A204.1 (cell line): ENCODE measurements around the gene SPOUT1.
"Not testable (repeated sequence)": the region's sequence is repeated elsewhere in the genome, so short reads cannot be mapped to it uniquely, and the experiment has no call there.

Source experiments
- FAIRE-seq: peaks from 2 replicates; lab custom pipeline; 2012; peaks lifted over from hg19 to GRCh38; lab: Jason Lieb, UNC

Gene SPOUT1

GRCh38 chr9:128829477-128830251 lies at the start of gene SPOUT1:
Gene SPOUT1 (minus strand): TSS chr9:128829794. CDS start chr9:128829780, 14 bp downstream.
- peak; percentile 81 for FAIRE-seq

GRCh38 chr9:128877852-128878251 lies 48.3 kb upstream of the SPOUT1 start:
- no peak for FAIRE-seq

DNA sequence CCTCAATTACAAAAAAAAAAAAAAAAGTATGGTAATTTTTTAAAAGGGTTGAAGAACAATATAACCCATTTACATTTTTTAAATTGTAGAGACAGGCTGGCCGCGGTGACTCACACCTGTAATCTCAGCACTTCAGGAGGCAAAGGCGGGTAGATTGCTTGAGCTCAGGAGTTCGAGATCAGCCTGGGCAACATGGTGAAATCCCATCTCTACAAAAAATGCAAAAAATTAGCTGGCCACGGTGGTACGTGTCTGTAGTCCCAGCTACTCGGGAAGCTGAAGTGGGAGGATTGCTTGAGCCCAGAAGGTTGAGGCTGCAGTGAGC lies 41.3 kb upstream of the SPOUT1 start:
- not testable (repeated sequence) for FAIRE-seq

GRCh38 chr9:128870128-128870940 lies 40.7 kb upstream of the SPOUT1 start:
- no peak for FAIRE-seq

GRCh38 chr9:128863647-128864046 lies 34.1 kb upstream of the SPOUT1 start:
- no peak for FAIRE-seq

- FAIRE-seq = no peak
Observed at GRCh38 chr9:128862401-128862851, 32.8 kb upstream of the SPOUT1 start.

GRCh38 chr9:128861501-128861900 lies 31.9 kb upstream of the SPOUT1 start:
- no peak for FAIRE-seq

GRCh38 chr9:128860937-128861336 lies 31.3 kb upstream of the SPOUT1 start:
- FAIRE-seq = no peak

GRCh38 chr9:128858476-128858875 lies 28.9 kb upstream of the SPOUT1 start:
- FAIRE-seq = not testable (repeated sequence)

GRCh38 chr9:128854454-128854853 lies 24.9 kb upstream of the SPOUT1 start:
- not testable (repeated sequence) for FAIRE-seq

DNA sequence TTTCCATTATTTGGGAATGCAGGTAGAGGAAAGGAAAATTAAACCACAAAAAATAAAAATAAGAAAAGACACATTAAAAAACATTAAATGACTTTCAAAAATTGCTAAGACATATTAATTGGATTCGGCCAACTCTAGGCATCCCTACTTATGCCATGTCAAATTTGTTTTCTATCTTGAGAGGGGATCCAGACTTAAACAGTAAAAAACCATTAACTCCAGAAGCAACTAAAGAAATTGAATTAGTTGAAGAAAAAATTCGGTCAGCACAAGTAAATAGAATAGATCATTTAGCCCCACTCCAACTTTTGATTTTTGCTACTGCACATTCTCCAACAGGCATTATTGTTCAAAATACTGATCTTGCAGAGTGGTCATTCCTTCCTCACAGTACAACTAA lies 23.1 kb upstream of the SPOUT1 start:
- not testable (repeated sequence) for FAIRE-seq

DNA sequence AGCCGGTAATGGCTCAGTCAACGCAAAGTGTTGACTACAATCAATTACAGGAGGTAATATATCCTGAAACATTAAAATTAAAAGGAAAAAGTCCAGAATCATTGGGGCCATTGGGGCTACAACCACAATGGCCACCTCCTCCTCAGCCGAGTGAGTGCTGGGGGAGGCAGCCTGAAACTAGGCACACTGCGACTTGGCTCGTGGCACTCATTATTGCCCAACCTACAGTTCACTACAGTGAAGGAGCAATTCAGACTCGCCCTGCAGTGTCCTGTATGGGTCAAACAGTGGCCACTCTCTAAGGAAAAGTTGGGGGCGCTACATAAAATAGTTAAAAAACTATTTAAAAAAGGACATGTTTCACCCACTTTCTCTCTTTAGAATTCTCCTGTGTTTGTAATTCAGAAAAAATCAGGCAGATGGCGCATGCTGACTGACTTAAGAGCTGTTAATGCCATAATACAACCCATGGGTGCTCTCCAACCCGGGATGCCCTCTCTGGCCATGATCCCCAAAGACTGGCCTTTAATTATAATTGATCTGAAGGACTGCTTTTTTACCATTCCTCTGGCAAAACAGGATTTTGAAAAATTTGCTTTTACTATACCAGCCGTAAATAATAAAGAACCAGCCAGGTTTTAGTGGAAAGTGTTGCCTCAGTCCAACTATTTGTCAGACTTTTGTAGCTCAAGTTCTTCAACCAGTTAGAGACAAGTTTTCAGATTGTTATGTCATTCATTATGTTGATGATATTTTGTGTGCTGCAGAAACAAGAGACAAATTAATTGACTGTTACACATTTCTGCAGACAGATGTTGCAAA lies 22.4 kb upstream of the SPOUT1 start:
- FAIRE-seq = peak; percentile 11

GRCh38 chr9:128851024-128851423 lies 21.4 kb upstream of the SPOUT1 start:
- not testable (repeated sequence) for FAIRE-seq

- FAIRE-seq = no peak
Observed at GRCh38 chr9:128847803-128848202, 18.2 kb upstream of the SPOUT1 start.

DNA sequence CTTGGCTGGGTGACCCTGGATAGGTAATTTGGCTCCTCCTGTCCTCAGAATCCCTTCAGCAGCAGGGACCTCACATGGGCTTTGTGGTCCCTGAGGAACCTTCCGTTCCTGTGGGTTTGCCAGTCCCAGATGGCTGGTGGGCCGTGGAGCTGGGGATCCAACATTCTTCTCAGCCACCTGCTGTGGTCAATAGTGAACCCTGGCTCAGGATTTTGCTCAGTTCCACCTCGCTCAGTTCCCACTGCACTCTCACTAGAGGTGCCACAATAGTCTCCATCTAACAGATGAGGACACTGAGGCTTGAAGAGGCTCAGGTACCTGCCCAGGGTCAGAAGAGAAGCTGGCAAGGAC lies 17.1 kb upstream of the SPOUT1 start:
- no peak for FAIRE-seq

GRCh38 chr9:128845186-128845931 lies 15.8 kb upstream of the SPOUT1 start:
- FAIRE-seq = no peak

- not testable (repeated sequence) for FAIRE-seq
Observed at GRCh38 chr9:128843171-128843570, 13.6 kb upstream of the SPOUT1 start.

- FAIRE-seq = no peak
Observed at GRCh38 chr9:128841694-128842492, 12.3 kb upstream of the SPOUT1 start.

- FAIRE-seq = no peak
Observed at GRCh38 chr9:128840524-128840923, 10.9 kb upstream of the SPOUT1 start.

DNA sequence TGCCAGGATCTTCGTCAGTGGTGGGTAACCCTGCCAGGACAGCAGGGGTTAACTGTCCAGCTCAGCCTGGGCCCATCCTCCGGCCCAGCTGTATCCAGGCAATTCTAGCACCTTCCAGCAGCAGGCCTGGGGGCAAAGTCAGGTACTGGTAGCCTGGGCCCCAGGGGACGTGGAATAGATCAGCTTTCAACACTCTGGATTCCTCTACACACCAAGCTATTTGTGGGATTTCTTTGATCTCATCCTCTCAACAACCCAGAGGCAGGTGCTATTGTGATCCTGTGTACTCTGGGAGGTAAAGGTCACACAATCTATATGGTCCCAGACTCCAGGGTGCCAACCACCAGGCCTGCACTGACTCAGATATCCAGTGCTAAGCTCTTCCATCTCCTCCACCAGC lies 8.7 kb upstream of the SPOUT1 start:
- no peak for FAIRE-seq

GRCh38 chr9:128836509-128837145 lies 7.0 kb upstream of the SPOUT1 start:
- FAIRE-seq = no peak
